Activated gamma-delta T cell treated with Interleukin-2 at 50 U/mL for 16 hours (primary cell): Measurements from ENCODE around the gene GOLGA1.

Experiments used
- DNase-seq: peaks from one replicate; pipeline ENCODE4 v3.0.0-alpha.2; 2020

GOLGA1 gene

DNA sequence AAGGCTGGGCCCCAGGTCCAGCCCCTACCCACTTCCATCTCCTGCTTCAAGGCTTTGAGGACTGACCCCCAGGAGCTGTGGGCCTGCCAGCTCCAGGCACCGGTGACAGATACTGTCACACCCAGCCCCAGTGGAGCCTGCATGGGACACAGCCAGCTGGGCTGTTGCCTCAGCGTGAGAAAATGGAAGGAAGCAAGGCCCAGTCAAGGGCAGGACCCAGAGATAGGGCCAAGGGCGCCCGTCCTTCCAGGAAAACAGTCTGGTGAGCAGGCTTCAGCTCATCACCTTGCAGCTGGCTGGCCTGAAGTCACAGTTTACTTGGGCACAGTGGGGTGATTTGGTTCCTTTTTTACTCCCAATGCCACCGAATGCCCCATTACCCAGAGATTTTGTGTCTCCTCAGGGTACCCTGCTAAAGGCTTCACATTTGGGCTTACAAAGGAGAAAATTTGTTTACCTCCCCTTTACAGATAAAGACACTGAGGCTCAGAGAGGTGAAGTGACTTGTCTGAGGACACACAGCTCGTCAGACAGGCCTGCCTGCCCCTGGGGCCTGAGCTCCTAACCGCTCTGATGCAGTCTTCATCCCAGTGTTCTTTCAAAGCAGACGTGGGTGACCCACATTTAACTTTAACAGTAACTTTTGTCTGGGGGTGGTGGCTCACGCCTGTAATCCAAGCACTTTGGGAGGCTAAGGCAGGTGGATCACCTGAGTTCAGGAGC lies 109.1 kb downstream of the GOLGA1 start:
- DNase-seq: no peak

- DNase-seq: no peak
Measured at GRCh38 chr9:124830593-124830992, 110.3 kb downstream of the GOLGA1 start.

DNA sequence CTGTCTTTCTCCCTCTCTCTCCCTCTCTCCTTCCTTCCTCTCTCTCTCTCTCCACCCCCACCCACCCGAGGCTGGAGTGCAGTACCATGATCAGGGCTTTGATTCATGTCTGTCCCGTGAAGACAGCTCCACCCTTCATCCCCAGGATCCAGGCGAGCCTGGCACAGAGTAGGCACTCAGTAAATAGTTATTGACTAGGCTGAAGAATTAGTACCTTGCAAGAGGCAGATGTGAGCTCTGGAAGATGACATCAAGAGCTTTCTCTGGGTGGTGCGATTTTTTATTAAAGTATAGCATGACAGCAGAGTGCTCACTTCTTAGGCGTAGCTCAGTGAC lies 111.6 kb downstream of the GOLGA1 start:
- no peak for DNase-seq

- no peak for DNase-seq
Measured at GRCh38 chr9:124828489-124829333, 112.2 kb downstream of the GOLGA1 start.
